Left lobe of liver (tissue), 2 donors: ENCODE data around the gene EFNA1. TPM values are rescaled to one million over a fixed set of nuclear protein-coding genes. Genes with fewer than 3 reads are reported as not detected.

Experiments used
- ATAC-seq: fragments of 200-7000 bp; cut with Tn5 transposase; one replicate; pipeline ENCODE4 v1.9.1; 2020; ENCODE audit warnings: mild to moderate bottlenecking, moderate library complexity
- DNase-seq: peaks from one replicate; pipeline ENCODE4 v3.0.0-alpha.2; 2020; ENCODE audit warnings: low spot score
- total RNA-seq: library from RNA; stranded (reverse); gene quantifications from one replicate; pipeline ENCODE4 v1.2.1, GENCODE V29; 2021
- donor health status: DM: no; HTN: no; CAD: no; lungs with moderate emphysema.
- donor health status: DM: no; HTN: yes; CAD: no.

Gene EFNA1
- total RNA-seq, 1 donor from 2014 or later = 85.1 TPM

DNA sequence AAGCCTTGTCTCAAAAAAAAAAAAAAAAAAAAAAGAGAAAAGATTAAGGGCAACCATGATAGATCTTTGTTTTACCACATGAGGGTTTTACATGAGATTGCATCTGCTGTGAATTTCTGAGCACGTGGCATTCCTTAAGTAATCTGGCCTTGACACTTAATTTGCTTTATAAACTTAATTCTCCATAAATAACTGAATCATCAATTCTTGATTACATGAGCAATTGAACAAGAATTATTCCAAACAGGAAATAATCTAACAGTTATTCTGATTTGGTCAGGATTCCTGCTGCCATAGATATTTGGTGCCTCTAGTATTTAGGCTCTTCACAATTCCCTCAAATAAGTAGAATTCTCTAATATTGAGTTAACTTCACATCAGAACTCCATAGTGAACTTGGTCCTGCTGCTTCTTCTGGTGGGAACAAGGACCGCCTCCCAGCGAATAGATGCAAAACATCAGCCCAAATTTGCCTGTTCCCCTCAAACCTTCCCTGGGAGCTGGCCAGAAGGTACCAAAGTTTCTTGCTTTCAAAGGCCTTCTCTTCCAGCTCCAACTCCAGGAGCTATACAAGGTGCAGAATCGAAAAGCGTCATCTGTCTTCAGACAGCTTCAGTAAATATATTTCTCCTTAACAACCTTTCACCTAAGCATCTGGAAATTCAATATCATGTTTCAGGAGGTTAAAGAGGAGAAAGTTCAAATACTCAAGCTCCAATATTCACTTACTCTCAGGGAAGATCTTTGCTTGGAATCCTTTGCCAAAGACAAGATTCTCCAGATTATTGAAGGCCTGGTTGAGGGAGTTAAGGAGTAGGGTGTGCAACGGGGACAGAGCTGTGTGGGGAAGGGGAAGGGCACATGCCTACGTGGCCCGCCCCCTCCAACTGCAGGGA lies 44.4 kb downstream of the EFNA1 start:
- peak; percentile 40 for DNase-seq
- no peak for ATAC-seq

DNA sequence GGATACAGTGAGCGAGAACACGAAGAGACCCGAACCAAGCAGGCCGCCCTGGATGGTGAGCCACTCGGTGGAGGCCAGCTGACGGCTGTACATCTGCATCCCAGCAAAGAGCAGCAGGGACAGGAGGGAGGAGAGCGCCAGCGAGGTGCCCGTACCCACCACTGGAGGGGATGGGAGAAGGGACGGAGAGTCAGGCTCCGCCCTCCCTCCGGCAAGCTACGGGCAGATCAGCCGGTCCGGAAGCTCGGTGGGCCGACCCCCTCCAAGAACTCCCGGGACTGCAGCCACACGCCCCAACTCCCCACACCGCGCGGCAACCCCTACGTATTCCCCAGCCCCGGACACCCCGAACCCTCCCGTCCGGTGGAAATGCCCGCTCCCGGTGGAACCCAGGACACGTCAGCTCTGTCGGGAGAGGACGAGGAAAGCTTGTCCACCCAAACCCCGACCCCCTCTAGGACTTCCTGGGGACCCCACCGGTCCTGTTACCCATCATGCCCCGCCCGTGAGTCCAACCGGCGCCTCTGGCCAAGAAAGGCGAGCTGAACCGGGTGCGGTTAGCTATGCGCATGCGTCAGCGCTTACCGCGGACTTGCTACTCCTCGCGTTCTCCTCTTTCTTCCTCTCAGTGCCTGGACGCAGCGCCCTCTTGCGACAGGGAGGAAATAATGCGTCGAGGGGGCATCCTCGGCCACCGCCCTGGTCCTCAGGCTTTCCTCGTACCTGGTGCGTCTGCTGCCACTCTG lies 45.2 kb downstream of the EFNA1 start, which contains the start of gene KRTCAP2:
KRTCAP2 (minus strand) TSS at position 573 of the 746 bp plus-strand sequence; CDS start at position 493, 80 bp downstream.
- DNase-seq = peak; percentile 94
- ATAC-seq = peak; percentile 88

GRCh38 chr1:155173478-155174323 lies 46.0 kb downstream of the EFNA1 start, which contains the start of gene TRIM46:
TRIM46 (plus strand) TSS chr1:155173849; CDS start chr1:155173967, 118 bp downstream.
- ATAC-seq = no peak

DNA sequence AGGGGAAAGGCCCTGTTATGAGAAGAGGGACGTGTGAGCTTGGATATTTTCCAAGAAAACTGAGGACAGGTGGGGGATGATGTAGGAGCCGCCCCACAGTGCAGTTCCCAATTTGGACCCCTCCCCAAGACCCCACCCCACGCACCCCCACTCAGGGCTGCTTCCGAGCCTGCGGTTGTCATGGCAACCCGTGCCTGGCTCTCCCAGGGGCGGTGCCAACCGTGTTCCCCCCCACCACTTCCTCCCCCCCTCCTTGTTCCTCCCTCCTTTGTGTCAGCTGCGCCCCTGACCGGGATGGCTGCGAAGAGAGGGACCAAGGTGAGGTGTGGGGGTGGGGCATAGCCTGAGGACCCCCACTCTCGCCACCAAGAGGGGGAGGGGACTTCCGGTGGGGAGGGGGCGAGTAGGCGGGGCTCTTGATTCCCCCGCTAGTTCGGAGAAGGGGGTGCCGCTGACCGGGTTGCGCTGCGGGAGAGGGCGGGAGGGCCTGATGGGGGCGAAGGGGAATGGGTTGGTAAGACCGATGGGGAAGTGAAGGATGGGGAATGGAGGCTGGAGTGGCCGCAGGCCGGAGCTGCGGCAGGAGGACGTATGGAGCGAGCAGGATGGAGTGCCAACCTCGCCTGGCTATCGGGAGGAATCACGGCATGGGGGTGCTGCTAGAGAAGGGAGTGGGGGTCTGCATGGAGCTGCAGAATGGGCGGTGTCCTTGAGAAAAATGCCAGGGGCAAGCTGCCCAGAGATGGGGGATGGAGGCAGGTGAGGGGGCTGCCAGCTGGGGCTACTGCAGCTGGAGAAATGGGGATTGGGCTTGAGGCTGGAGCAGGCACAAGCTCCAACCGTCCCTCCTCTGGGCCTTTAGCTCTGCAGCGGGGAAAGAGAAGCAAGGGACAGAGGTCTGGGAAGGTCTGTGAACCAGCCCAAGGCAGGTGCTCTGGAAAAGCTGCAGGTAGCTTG lies 46.9 kb downstream of the EFNA1 start:
- DNase-seq (peak; percentile 46), ATAC-seq (no peak)

More at GRCh38 chr1:155173478-155174323, 46.0 kb downstream of the EFNA1 start, which contains the start of gene TRIM46:
- peak; percentile 58 for DNase-seq

DNA sequence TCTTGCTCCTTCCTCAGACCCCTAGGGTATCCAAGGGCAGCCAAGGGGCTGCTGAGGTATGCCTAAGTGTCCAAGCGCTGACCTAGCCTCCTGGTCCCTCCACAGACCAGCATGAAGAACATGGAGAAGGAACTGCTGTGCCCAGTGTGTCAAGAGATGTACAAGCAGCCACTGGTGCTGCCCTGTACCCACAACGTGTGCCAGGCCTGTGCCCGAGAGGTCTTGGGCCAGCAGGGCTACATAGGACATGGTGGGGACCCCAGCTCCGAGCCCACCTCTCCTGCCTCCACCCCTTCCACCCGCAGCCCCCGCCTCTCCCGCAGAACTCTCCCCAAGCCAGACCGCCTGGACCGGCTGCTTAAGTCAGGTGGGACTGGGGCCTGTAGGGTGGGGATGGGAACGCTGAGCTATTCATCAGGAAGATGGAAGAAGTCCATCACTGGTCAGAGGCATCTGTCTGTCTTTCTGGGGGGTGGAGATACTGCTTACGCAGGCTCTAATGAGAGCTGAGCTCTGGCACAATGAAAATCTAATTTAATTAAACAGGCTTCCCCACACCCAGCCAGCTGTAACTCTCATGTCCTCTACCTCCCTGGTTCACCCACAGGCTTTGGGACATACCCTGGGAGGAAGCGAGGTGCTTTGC lies 47.7 kb downstream of the EFNA1 start:
- ATAC-seq = no peak
- peak; percentile 43 for DNase-seq

GRCh38 chr1:155175927-155176371 lies 48.3 kb downstream of the EFNA1 start:
- ATAC-seq = no peak
- peak; percentile 46 for DNase-seq

GRCh38 chr1:155176544-155177071 lies 48.9 kb downstream of the EFNA1 start:
- ATAC-seq (peak; percentile 72), DNase-seq (peak; percentile 77)

GRCh38 chr1:155177192-155177917 lies 49.7 kb downstream of the EFNA1 start:
- DNase-seq = peak; percentile 45
- ATAC-seq = no peak

GRCh38 chr1:155177918-155178281 lies 50.2 kb downstream of the EFNA1 start:
- no peak for ATAC-seq
- peak; percentile 44 for DNase-seq

- ATAC-seq (no peak), DNase-seq (peak; percentile 46)
Observed at GRCh38 chr1:155178441-155179111, 50.9 kb downstream of the EFNA1 start.

DNA sequence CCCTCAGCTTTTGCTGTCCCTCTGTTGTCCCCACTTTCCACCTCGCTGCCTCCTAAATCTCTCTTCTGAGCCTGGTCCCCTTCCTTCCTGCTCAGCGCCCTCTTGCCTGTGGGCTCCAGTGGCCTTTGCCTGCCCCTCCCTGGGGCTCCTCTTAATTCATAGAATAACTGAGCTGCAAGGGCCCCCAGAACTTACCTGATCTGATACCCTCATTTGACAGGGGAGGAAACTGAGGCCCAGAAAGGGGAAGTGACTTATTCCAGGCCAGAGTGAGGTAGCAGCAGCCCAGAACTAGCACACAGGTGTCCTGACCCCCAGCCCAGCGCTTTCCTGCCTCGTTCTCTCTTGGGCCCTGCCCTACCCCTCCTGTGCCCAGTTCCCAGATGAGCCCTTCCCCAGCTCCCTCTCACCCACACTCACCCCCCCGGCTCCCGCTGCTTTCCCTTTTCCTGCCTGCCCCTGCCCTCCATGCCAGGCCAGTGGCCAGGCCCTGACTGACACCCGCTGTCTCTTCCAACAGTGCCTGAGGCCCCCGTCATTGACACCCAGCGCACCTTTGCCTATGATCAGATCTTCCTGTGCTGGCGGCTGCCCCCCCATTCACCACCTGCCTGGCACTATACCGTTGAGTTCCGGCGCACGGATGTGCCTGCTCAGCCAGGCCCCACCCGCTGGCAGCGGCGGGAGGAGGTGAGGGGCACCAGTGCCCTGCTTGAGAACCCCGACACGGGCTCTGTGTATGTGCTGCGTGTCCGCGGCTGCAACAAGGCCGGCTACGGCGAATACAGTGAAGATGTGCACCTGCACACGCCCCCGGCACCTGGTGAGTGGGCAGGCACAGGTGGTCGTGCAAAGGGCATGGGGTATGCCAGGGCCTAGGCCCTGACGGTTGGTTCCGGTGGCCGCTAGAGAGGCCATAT lies 51.7 kb downstream of the EFNA1 start:
- DNase-seq (peak; percentile 48), ATAC-seq (no peak)

DNA sequence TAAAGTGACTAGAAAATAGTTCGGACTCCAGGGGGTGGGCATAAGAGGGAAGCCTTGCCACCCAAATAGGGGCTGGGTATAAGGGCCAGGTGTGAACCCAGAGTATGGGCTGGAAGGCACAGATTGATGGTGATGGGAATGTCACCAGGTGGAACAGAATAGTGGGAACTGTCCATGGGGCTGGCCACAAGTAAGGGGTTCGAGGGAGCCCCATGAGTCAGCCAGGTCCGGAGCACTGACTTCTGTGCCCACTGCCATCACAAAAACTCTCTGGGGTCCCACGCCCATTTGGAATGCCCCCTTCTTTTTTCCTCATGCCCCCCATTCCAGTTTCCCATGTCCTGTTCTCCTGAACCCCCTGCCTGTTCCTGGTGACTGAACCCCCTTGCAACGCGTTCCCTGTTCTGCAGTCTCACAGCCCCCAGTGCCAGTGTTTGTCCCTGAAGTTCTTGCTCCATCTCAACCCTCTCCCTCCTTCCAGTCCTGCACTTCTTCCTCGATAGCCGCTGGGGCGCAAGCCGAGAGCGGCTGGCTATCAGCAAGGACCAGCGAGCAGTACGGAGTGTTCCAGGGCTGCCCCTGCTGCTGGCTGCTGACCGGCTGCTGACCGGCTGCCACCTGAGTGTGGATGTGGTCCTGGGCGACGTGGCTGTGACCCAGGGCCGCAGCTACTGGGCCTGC lies 53.8 kb downstream of the EFNA1 start:
- ATAC-seq (no peak), DNase-seq (peak; percentile 41)

DNA sequence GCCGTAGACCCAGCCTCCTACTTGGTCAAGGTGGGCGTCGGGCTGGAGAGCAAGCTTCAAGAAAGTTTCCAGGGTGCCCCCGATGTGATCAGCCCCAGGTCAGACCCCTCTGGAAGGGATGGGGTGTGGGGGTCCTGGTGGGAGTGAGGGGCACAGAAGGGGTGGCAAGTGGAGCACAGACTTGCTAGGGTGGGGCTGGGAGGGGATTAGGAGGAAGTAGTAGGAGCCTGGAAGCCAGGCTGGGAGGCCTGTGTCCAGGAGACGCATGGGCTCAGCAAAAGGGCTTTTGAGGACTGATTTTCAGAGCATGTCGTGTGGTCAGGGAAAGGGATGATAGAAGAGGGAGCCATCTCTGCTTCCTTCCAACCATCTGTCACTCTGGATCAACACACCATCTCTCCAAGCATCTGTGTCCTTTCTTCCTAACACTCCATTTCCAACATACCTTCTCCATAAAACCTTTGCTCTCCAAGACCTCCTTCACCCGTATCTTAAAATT lies 54.4 kb downstream of the EFNA1 start:
- ATAC-seq (no peak), DNase-seq (no peak)

DNA sequence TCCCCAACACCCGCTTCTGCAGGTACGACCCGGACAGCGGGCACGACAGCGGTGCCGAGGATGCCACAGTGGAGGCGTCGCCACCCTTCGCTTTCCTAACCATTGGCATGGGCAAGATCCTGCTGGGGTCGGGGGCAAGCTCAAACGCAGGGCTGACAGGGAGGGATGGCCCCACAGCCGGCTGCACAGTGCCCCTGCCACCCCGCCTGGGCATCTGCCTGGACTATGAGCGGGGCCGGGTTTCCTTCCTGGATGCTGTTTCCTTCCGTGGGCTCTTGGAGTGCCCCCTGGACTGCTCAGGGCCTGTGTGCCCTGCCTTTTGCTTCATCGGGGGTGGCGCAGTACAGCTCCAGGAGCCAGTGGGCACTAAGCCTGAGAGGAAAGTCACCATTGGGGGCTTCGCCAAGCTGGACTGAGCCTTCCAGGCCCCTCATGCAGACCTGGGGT lies 56.1 kb downstream of the EFNA1 start:
- ATAC-seq = no peak
- DNase-seq = peak; percentile 40

DNA sequence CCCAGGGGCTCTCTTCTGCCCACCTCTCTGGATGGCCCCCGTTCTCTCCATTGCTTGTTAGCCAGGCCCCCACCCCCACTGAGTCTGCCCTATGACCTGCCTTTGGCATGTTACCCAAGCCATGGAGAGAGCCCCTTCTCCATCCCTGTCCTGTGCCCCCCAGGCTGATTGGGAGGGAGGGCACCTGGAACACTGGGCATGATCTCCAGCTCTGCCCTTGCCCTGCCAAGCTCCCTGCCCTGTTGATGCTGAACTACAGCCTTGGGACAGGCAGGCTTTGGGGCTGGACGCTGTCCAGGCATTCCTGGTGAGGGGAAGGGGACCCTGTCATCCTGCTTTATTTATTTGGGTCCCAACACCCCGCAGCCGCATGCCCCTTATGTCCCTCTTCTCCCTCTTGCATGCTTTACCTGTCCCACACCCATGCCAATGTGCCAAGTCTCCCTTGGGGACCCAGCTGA lies 56.7 kb downstream of the EFNA1 start:
- DNase-seq (peak; percentile 43), ATAC-seq (no peak)
